ENCODE measurements around the gene PTPRJ. TPM values are rescaled to one million over a fixed set of nuclear protein-coding genes. Genes with fewer than 3 reads are reported as not detected.
"Not testable (repeated sequence)": the region's sequence is repeated elsewhere in the genome, so short reads cannot be mapped to it uniquely, and the experiment has no call there.

PTPRJ gene
- total RNA-seq, 1 experiment from 2014 or later: 18.0 TPM

DNA sequence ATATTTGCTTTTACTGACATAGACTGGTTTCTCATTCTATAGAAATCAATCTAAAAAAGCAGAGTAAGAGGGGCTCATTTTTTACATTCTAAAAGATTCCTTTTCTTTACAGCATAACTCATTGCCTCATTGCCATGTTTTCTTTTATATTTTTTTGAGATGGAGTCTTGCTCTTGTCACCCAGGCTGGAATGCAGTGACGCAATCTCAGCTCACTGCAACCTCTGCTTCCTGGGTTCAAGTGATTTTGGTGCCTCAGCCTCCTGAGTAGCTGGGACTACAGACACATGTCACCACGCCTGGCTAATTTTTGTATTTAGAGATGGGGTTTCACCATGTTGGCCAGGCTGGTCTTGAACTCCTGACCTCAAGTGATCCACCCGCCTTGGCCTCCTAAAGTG is 159.5 kb downstream of the PTPRJ start:
- not testable (repeated sequence) for DNase-seq (ENCODE audit: extremely low read depth, low read depth)

DNA sequence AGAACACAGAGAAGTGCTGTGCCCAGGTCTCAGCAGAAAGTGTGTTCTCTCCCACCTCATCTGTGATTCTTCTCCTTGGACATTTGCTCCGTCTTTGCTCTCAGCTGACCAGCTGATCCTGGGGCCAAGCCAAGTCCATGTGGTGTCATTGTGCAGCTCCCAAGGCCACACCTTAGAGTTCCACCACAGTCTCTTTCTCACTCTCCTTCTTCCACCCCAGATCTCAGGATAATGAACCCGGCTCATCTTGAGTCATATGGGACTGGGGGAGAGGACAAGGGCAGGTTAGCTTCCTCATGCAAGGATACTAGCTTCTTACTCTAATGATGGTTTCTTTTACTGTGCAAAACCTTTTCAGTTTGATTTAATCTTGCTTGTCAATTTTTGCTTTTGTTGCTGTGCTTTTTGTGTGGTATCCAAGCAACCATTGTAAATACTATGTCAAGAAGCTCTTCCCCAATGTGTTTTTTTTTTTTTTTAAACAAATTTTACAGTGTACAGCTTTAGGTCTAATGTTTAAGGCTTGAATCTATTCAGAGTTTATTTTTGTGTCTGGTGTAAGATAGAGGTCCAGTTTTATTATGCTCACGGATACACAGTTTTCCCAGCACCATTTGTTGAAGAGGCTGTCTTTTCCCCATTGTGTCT is 161.2 kb downstream of the PTPRJ start:
- DNase-seq (ENCODE audit: extremely low read depth, low read depth): no peak

DNA sequence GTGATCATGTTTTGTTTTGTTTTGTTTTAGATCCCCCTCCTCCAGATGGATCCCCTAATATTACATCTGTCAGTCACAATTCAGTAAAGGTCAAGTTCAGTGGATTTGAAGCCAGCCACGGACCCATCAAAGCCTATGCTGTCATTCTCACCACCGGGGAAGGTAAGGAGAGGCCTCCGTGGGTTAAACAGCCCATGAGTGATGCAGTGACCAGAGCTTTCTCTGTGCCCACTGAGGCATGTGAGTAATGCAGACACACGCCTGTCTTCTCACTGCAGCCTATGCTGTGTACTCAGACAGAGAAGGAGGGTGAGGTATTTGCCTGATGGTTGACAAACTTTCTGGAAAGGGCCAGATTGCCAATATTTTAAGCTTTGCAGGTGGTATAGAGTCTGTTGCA is 162.5 kb downstream of the PTPRJ start:
- no peak for DNase-seq (ENCODE audit: extremely low read depth, low read depth)

DNA sequence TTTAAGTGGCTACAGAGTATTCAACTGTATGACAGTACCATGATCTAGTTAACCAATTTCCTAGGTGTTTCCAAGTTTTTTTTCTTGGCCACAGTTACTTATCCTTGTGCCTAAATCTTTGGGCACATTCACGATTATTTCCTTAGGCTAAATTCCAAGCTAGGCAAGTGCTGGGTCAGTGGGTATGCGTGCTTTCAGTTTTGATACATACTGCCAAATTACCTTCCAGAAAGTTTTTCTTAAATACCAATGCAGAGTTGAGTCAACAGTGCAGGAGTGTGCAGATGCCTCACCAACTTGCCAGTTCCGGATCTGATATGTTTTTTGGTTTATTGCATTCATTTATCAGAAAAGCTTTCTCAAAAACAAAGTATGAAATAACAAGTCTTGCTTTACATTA is 168.4 kb downstream of the PTPRJ start:
- peak; percentile 23 for DNase-seq (ENCODE audit: extremely low read depth, low read depth)

DNA sequence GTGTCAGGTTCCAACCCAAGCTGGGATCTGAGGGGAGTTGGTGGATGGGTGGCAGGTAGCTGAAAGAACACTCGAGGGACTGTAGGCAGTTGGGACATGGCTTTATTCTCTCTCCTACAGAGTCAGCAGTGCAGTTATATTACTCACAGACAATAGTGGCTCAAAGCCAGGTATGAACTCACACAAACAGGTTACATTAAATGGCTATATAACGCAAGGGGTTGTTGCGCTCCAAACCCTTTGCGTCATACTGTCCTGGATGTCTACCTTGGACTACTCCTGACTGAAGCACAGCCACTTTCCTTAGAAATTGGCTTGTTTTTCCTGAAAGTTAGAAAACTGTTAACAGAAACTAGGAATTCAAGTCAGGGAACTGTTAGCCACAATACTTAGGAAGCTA is 169.9 kb downstream of the PTPRJ start:
- DNase-seq (ENCODE audit: extremely low read depth, low read depth): peak; percentile 60

DNA sequence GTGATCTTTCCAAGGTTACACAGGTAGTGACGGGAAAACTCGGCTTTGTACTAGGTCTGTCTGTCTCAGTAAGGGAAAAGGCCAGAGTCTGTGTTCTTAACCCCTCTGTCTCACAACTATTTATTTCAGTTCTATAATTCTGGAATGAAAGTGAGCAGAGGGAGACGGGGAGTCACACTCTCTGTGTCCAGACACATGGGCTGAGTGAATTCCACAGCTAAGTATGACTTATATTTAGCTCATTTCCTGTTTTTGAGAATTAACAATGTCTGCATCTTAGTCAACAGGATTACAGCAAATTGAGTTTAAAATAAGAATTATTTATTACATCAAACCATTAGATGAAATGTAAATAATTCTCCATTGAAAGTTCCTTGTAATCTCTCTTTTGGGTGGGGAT is 173.8 kb downstream of the PTPRJ start:
- no peak for DNase-seq (ENCODE audit: extremely low read depth, low read depth)

DNA sequence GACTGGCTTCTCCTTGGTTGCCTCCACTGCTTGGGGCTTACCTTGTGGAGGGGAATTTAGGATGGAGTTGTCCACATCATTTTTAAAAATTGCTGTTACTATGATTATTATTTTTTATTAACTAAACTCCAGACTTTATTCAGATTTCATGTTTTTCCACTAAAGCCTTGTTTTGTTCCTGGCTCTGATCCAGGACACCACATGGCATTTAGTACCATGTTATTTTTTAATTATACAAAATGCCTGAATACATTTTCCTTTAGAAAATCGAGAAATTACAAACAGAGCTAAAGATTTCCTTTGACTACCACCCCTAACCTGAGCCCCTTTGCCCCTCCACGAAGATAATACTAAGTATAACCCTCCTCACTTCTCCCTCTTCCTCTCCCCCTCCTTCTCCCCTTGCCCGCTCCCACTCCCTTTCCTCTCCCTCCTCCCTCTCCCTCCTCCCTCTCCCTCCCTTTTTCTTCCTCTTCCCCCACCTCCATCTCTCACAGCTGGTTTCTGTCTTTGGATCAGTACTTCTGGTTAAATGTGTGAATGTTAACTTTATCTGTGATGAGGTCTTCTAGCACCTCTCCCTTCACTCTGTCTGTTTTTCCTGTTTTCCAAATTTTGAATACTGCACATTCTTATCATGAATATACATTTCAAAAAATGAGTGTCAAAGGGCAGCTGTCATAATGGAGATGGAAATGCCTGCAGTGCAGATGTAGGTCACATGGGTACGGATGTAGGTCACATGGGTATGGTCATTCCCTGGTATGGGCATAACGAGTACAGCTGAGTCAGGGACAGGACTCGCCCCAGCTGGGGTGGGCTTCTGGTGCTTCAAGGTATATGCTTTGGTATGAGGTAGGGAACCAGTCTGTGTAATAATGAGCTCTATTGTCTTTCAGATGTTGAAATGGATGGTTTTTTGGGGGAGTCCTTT is 181.9 kb downstream of the PTPRJ start:
- DNase-seq (ENCODE audit: extremely low read depth, low read depth): no peak

DNA sequence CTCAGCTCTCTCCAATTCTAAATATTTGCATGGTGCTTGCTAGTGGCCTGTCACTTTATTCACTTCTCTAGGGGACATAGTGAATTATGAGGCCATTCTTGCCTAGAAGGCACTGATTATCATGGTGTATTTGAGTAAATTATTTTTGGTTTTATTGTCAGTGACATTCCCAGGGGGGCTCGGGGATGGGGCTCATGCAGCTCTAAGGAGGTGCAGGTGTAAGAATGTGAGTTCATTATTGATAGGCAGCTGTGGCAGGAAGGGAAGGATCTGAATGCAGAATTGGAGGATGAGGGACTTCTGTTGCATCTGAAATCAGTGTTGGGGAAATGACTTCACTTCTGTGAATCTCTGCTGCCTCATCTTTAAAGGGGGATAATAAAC is 182.5 kb downstream of the PTPRJ start:
- DNase-seq (ENCODE audit: extremely low read depth, low read depth): no peak

DNA sequence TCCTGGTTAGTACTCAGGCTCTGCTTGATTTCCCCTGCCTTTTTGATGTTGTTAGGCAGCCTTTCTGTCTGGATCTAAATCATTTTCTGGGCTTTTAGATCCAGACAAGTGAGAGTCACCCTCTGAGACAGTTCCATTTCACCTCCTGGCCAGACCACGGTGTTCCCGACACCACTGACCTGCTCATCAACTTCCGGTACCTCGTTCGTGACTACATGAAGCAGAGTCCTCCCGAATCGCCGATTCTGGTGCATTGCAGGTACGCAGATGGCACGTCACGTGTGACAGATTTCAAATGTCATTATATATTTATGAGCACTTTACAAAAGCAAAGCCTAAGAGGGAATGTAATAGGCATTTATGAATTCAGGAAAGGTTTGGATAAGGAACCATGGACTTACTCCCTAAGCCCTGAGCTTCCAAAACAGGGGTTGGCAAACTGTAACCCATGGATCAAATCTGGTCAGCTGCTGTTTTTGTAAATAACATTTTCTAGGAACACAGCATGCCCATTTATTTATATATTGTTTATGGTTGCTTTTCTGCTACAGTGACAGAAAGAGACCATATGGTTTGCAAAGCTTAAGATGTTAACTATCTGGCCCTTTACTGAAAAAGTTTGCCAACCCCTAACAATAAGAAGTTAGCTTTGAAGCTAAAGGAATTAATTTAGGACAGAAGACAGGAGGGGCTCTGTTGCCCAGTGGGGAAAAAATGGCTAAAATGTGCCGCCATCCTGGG is 183.2 kb downstream of the PTPRJ start:
- DNase-seq (ENCODE audit: extremely low read depth, low read depth): no peak

DNA sequence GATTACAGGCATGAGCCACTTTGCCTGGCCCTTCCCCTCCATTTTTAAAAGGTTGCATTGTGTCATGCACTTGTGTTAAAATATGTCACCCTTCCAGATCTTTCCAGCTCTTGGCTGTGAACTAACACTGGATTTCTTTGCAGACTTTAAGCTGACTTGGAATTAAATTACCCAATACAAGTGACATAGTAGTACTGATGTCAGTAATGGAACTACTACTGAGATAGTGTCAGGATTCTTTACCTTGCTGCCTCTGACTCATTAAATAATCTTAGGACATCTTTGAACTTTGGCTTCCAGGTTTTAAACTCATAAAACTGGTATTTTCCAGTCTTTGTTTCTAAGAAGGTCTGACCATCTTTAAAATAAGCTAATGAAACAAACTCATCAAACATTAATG is 184.5 kb downstream of the PTPRJ start:
- no peak for DNase-seq (ENCODE audit: extremely low read depth, low read depth)

DNA sequence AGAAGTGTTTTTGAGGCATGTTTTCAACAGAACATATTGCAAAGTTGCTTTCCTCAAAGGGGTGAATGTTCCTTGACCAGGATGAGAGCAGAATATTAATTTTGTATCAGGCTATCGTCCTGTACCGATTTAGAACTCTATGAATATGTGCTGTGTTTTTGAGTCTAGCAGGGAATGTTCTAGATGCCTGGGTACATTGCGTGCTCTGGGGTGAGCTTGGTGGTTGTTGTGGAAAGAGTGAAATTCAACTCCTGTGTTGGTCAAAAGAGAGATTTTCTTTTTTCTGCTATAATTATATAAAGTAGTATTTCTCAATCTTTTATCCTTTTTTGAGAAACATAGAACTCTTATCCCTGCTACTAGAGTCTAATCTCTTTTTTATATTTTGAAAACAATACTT is 185.1 kb downstream of the PTPRJ start:
- no peak for DNase-seq (ENCODE audit: extremely low read depth, low read depth)

DNA sequence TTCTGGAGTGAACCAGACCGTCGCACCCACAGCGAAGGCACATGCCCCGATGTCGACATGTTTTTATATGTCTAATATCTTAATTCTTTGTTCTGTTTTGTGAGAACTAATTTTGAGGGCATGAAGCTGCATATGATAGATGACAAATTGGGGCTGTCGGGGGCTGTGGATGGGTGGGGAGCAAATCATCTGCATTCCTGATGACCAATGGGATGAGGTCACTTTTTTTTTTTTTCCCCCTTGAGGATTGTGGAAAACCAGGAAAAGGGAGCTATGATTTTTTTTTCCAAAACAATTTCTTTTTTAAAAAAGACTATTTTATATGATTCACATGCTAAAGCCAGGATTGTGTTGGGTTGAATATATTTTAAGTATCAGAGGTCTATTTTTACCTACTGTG is 187.0 kb downstream of the PTPRJ start:
- DNase-seq (ENCODE audit: extremely low read depth, low read depth): no peak

DNA sequence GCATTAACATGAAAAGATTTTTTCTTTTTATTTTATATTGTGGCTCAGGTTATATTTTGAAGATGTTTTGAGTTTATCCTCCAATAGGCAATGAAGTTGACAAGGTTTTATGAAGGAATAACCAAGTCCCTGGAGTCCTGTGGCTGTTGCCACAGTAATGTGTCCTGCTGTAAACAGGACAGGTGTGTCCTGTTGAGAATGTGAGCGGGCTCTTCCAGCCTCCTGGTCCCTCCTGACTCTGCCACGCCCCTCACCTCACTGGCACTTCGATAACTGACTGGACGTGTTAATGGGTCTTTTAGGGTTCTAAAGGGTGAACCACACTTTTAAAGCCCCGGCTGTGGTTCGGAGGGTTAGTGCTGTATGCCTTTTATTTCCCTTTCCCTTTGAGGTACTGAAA is 188.5 kb downstream of the PTPRJ start:
- DNase-seq (ENCODE audit: extremely low read depth, low read depth): no peak

DNA sequence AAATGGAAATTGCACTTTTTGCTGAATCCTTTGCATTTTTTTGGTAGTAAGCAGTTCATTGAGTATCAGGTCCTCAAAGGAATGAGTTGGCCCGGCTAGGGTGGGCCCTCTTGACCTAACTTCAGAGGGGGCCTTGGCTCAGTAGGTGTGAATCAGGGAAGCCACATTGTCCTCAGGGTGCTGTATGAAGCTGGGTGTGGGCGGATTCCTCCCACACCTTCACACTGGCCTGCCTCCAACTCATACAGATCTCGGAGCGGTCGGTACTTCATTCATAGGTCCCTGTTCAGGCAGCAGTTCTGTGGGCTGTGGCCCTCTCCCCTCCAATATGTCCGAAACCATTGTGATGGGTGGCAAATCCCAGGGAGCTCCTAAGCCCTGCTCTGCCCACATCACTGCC is 188.9 kb downstream of the PTPRJ start:
- no peak for DNase-seq (ENCODE audit: extremely low read depth, low read depth)

DNA sequence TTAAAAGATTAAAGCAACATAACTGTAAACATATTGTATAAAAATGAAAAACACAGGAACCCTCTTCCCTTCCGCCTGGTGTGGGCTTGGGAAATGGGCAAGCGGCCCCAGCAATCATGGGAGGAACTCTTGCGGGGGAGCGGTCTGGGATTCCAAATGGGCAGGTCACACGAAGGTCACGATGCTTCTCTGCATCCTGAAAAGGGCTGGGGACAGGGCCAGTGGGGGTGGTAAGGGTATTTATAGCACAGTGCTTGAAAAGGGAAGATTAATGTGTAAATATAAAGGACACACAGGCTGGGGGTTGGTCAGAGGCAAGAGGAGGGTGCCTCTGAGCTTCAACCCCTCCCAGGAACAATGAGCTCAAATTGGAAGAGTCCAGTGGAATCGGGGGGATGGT is 189.4 kb downstream of the PTPRJ start:
- DNase-seq (ENCODE audit: extremely low read depth, low read depth): no peak

DNA sequence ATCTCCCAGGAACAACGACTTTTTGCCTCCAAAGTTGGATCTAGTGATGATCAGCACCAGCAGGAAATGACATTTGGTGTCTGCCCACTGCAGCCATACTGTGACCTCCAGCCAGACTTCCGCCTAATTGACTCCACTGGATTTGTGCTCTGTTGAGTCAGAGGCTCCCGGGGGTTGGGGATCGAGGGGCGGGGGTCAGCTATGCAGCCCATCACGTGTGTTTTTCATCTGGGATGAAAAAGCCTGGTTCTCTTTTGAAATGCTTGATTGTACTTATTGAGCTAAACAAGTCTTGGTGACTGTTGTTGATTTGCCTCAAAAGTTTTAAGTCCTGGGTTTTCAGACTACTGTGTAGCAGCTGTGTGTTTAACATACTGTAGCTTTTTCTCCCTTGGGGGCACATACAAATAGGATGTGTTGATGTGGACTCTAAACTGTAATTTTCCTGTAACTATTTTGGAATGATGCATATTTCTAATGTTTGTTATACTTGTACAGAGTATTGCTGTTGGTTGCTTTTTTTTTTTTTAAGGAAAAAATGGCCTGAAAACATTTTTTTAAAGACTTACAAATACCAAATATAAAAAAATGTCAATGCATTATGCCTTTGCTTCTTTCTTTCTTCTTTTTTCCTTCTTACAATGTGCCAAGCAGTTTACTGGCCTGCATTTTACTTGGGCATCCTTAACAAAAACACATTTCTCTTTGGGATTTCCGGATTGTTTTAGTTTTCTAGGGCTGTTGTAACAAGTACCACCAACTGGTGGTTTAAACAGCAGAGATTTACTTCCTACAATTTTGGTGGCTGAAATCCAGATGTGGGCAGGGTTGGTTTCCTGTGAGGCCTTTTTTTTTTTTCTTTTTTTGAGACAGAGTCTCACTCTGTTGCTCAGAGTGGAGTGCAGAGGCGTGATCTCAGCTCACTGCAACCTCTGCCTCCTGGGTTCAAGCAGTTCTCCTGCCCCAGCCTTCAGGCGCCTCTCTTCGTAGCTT is 190.2 kb downstream of the PTPRJ start:
- DNase-seq (ENCODE audit: extremely low read depth, low read depth): no peak

DNA sequence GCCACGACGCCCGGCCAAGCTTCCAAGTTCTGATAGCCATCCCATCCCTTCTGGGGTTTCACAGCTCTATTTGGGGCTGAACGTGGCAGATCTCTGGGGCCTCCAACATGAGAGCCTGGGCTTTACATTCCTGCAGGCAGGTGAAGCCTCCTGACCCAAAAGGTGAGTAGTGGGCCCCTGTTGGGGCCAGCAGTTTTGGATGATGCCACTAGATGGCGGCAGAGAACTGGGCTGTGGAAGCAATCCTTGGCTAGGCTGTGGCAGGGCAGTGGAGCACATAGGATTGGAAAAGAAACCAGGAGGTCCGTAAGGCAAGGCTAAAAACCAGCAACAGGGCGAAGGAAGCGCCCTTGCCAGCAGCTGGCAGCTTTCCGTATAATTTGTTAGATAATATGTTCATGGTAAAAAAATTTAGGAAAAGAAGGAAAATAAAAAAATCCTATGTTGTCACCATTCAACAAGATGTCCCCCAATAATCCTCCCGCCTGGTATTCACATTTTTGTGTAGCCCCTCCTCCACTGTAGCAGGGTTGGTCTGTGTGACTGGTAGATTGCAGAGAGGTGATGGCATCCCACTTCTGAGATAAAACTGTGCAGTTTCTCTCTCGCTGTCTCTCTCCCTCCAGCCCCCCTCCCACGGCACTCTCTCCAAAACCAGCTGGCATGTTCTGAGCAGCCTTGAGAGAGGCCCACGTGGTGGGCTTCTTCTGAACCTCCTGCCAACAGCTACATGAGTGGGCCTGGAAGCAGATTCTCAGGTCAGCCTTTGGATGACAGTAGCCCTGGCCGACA is 192.7 kb downstream of the PTPRJ start:
- peak; percentile 51 for DNase-seq (ENCODE audit: extremely low read depth, low read depth)

DNA sequence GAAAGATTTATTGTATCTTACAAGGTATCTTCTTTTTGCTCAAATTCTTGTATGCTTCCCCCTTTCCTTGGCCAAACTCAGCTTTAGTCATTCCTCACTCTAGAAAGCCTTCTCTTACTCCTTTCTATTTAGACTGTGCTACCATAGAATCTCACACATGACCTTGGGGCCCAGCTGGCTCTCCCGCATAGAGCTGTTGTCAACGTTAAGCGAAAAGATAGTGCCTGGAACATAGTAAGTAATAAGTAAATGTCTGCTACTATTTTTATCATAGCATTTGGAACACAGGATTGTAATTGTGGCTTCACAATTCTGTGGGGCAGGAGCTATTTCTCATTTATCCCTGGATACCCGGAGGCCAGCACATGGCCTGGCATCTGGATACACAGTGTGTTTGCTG is 197.3 kb downstream of the PTPRJ start:
- DNase-seq (ENCODE audit: extremely low read depth, low read depth): no peak

DNA sequence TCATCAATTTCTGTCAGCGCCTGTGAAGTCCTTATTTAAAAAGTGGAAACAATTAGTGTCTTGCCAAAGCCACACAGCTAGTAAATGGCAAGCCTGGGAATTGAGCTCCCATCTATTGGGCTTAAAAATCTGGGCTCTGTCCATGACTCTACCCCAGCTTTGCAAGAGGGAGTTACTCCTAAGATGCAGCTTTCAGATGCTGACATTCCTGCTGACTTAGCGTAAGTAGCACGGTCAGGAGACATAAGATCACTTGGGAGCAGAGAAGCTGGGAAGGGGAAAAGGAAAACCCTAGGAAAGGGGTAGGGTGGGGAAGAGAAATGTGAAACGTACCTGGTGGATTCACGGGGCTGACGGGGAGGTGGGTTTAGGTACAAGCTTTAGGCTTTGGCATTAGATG is 200.3 kb downstream of the PTPRJ start:
- no peak for DNase-seq (ENCODE audit: extremely low read depth, low read depth)
